ENCODE results near the gene GNG13. TPM values are rescaled to one million over a fixed set of nuclear protein-coding genes. Genes with fewer than 3 reads are reported as not detected.

GNG13 gene
- total RNA-seq, 1 experiment from 2014 or later, result not detected

GRCh38 chr16:842061-842476 is 41.5 kb upstream of the GNG13 start:
- CTCF ChIA-PET, result no interaction called here
- Histone ChIP-seq H3K4me1 (no peaks in the 10 kb centered on the region), H3K36me3 (ENCODE audit: control insufficient read depth, insufficient read depth, low read length) (no peaks in the 10 kb centered on the region), H3K4me3 (ENCODE audit: low read depth, low read length) (no peak overlapping the region), H3K27me3 (replicated peaks; ENCODE audit: control insufficient read depth, insufficient read depth, low read length) (no peaks in the 10 kb centered on the region), H3K9me3 (no peaks in the 10 kb centered on the region)
- POLR2A ChIA-PET, result no interaction called here
- Mint-ChIP-seq H3K36me3 (ENCODE audit: insufficient read depth, unreplicated experiment) (no peaks in the 10 kb centered on the region), H3K27ac (ENCODE audit: unreplicated experiment) (no peak overlapping the region), H3K4me1 (ENCODE audit: low read depth, unreplicated experiment) (no peaks in the 10 kb centered on the region), H3K9me3 (ENCODE audit: unreplicated experiment) (no peaks in the 10 kb centered on the region), H3K4me3 (ENCODE audit: unreplicated experiment) (no peak overlapping the region), H3K27me3 (ENCODE audit: insufficient read depth, unreplicated experiment) (peaks cover 3% of the 10 kb centered on the region)
- no TSS peak for BruUV-seq (replicated peaks)
- no peak for DNase-seq
- TF ChIP-seq, protein P1, sequence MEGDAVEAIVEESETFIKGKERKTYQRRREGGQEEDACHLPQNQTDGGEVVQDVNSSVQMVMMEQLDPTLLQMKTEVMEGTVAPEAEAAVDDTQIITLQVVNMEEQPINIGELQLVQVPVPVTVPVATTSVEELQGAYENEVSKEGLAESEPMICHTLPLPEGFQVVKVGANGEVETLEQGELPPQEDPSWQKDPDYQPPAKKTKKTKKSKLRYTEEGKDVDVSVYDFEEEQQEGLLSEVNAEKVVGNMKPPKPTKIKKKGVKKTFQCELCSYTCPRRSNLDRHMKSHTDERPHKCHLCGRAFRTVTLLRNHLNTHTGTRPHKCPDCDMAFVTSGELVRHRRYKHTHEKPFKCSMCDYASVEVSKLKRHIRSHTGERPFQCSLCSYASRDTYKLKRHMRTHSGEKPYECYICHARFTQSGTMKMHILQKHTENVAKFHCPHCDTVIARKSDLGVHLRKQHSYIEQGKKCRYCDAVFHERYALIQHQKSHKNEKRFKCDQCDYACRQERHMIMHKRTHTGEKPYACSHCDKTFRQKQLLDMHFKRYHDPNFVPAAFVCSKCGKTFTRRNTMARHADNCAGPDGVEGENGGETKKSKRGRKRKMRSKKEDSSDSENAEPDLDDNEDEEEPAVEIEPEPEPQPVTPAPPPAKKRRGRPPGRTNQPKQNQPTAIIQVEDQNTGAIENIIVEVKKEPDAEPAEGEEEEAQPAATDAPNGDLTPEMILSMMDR (IDR thresholded peaks at IDR 0.05; ENCODE audit: insufficient read depth in 1 of 2, low read depth in 1 of 2, low read length in 1 of 2, severe bottlenecking in 1 of 2, unreplicated experiment in 1 of 2), result no peak
- intact Hi-C loops (cut with micrococcal nuclease; ENCODE audit: unreplicated experiment), result no loop called here

GRCh38 chr16:841455-842060 is 41.0 kb upstream of the GNG13 start:
- POLR2A ChIA-PET, result interaction anchor here (0.6 kb wide), 1 partner anchor 277 kb away, joined by 7 read pairs; no protein-coding TSS in a partner anchor
- CTCF ChIA-PET, result interaction anchor here (0.7 kb wide), 1 partner anchor 216 kb away, joined by 4 read pairs; no protein-coding TSS in a partner anchor
- DNase-seq, result no peak
- Mint-ChIP-seq H3K36me3 (ENCODE audit: insufficient read depth, unreplicated experiment) (no peaks in the 10 kb centered on the region), H3K4me3 (ENCODE audit: unreplicated experiment) (no peak overlapping the region), H3K4me1 (ENCODE audit: low read depth, unreplicated experiment) (no peaks in the 10 kb centered on the region), H3K27ac (ENCODE audit: unreplicated experiment) (no peak overlapping the region), H3K27me3 (ENCODE audit: insufficient read depth, unreplicated experiment) (peaks cover 3% of the 10 kb centered on the region), H3K9me3 (ENCODE audit: unreplicated experiment) (no peaks in the 10 kb centered on the region)
- TF ChIP-seq, protein P1 (IDR thresholded peaks at IDR 0.05; ENCODE audit: insufficient read depth in 1 of 2, low read depth in 1 of 2, low read length in 1 of 2, severe bottlenecking in 1 of 2, unreplicated experiment in 1 of 2), result no peak
- Histone ChIP-seq H3K4me3 (ENCODE audit: low read depth, low read length) (no peak overlapping the region), H3K9me3 (no peaks in the 10 kb centered on the region), H3K4me1 (no peaks in the 10 kb centered on the region), H3K27me3 (replicated peaks; ENCODE audit: control insufficient read depth, insufficient read depth, low read length) (no peaks in the 10 kb centered on the region), H3K36me3 (ENCODE audit: control insufficient read depth, insufficient read depth, low read length) (no peaks in the 10 kb centered on the region)
- BruUV-seq (replicated peaks), result no TSS peak
- intact Hi-C loops (cut with micrococcal nuclease; ENCODE audit: unreplicated experiment), result no loop called here

GRCh38 chr16:840561-841454 is 40.3 kb upstream of the GNG13 start:
- Histone ChIP-seq H3K36me3 (ENCODE audit: control insufficient read depth, insufficient read depth, low read length) (no peaks in the 10 kb centered on the region), H3K9me3 (no peaks in the 10 kb centered on the region), H3K27me3 (replicated peaks; ENCODE audit: control insufficient read depth, insufficient read depth, low read length) (no peaks in the 10 kb centered on the region), H3K4me1 (no peaks in the 10 kb centered on the region), H3K4me3 (ENCODE audit: low read depth, low read length) (no peak overlapping the region)
- Mint-ChIP-seq H3K36me3 (ENCODE audit: insufficient read depth, unreplicated experiment) (no peaks in the 10 kb centered on the region), H3K4me1 (ENCODE audit: low read depth, unreplicated experiment) (no peaks in the 10 kb centered on the region), H3K4me3 (ENCODE audit: unreplicated experiment) (no peak overlapping the region), H3K27me3 (ENCODE audit: insufficient read depth, unreplicated experiment) (peaks cover 3% of the 10 kb centered on the region), H3K27ac (ENCODE audit: unreplicated experiment) (no peak overlapping the region), H3K9me3 (ENCODE audit: unreplicated experiment) (no peaks in the 10 kb centered on the region)
- POLR2A ChIA-PET, result interaction anchor here (0.6 kb wide), 1 partner anchor 278 kb away, joined by 7 read pairs; no protein-coding TSS in a partner anchor
- CTCF ChIA-PET, result interaction anchor here (0.7 kb wide), 1 partner anchor 216 kb away, joined by 4 read pairs; no protein-coding TSS in a partner anchor
- TF ChIP-seq, protein P1 (IDR thresholded peaks at IDR 0.05; ENCODE audit: insufficient read depth in 1 of 2, low read depth in 1 of 2, low read length in 1 of 2, severe bottlenecking in 1 of 2, unreplicated experiment in 1 of 2), result no peak
- BruUV-seq (replicated peaks), result no TSS peak
- no peak for DNase-seq
- intact Hi-C loops (cut with micrococcal nuclease; ENCODE audit: unreplicated experiment), result no loop called here

Measured in Caco-2 (cell line).